GM18502 (cell line): ENCODE results near the gene ELMO1.

Experiments
- ATAC-seq: cut with Tn5 transposase; IDR thresholded peaks from one replicate; pipeline ENCODE4 v1.9.1; 2021; ENCODE audit warnings: mild to moderate bottlenecking; ENCODE audit not compliant: unreplicated experiment, poor library complexity

Gene ELMO1

GRCh38 chr7:37432281-37432920 is 16.3 kb downstream of the ELMO1 start:
- ATAC-seq = no peak

GRCh38 chr7:37431413-37431812 is 17.3 kb downstream of the ELMO1 start:
- ATAC-seq = no peak

- ATAC-seq = no peak
These were observed 18.0 kb downstream of the ELMO1 start for GRCh38 chr7:37430640-37431039.

- ATAC-seq = no peak
These were observed 18.5 kb downstream of the ELMO1 start for GRCh38 chr7:37430171-37430570.

- ATAC-seq = no peak
These were observed 19.3 kb downstream of the ELMO1 start for GRCh38 chr7:37429435-37429791.

- no peak for ATAC-seq
These were observed 19.8 kb downstream of the ELMO1 start for GRCh38 chr7:37428681-37429434.

- ATAC-seq = no peak
These were observed 21.3 kb downstream of the ELMO1 start for GRCh38 chr7:37427276-37427940.

GRCh38 chr7:37425498-37425897 is 23.2 kb downstream of the ELMO1 start:
- no peak for ATAC-seq

GRCh38 chr7:37424995-37425394 is 23.7 kb downstream of the ELMO1 start:
- no peak for ATAC-seq

GRCh38 chr7:37424521-37424920 is 24.1 kb downstream of the ELMO1 start:
- no peak for ATAC-seq

- no peak for ATAC-seq
These were observed 26.7 kb downstream of the ELMO1 start for GRCh38 chr7:37421861-37422500.

- ATAC-seq = no peak
These were observed 27.5 kb downstream of the ELMO1 start for GRCh38 chr7:37420946-37421695.

- no peak for ATAC-seq
These were observed 29.2 kb downstream of the ELMO1 start for GRCh38 chr7:37419496-37419895.

- no peak for ATAC-seq
These were observed 30.3 kb downstream of the ELMO1 start for GRCh38 chr7:37418381-37418780.

GRCh38 chr7:37417107-37417474 is 31.6 kb downstream of the ELMO1 start:
- no peak for ATAC-seq

- ATAC-seq = no peak
These were observed 32.1 kb downstream of the ELMO1 start for GRCh38 chr7:37416378-37417106.

GRCh38 chr7:37415629-37416028 is 33.0 kb downstream of the ELMO1 start:
- no peak for ATAC-seq

GRCh38 chr7:37414352-37414983 is 34.2 kb downstream of the ELMO1 start:
- no peak for ATAC-seq

GRCh38 chr7:37411444-37412034 is 37.1 kb downstream of the ELMO1 start:
- no peak for ATAC-seq
